Measurements from ENCODE around the gene VPS54.

DNA sequence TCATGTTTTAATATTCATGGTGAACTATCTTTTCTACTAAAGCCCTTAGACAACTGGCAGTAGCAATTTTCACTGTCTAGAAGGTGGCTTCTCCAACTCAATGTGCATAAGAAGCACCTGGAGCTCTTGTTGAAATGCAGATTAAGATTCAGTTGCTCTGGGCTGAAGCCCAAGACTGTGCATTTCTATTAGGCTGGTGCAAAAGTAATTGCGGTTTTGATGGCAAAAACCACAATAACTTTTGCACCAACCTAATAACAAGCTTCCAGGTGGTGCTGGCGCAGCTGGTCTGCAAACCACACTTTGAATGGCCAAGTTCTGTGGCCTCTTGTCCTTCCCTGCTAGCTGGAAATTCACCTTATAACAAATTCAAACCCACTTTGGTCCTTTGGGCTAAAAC, 26.7 kb upstream of the VPS54 start:
- TF ChIP-seq CTCF (IDR thresholded peaks at IDR 0.05) (no peak), POLR2AphosphoS5 (IDR thresholded peaks at IDR 0.05) (no peak), POLR2A (IDR thresholded peaks at IDR 0.05) (no peak)
